Measurements from ENCODE around the gene TM4SF1.

Gene TM4SF1

GRCh38 chr3:149375501-149376196, 1.8 kb downstream of the TM4SF1 start:
- DNase-seq (ENCODE audit: low spot score) = no peak

GRCh38 chr3:149374793-149375500, 2.5 kb downstream of the TM4SF1 start:
- DNase-seq (ENCODE audit: low spot score) = no peak

- DNase-seq (ENCODE audit: low spot score) = no peak
Observed at GRCh38 chr3:149374391-149374790, 3.1 kb downstream of the TM4SF1 start.

- DNase-seq (ENCODE audit: low spot score) = no peak
Observed at GRCh38 chr3:149373235-149374125, 4.0 kb downstream of the TM4SF1 start.

GRCh38 chr3:149371723-149372114, 5.7 kb downstream of the TM4SF1 start:
- no peak for DNase-seq (ENCODE audit: low spot score)

GRCh38 chr3:149371001-149371722, 6.3 kb downstream of the TM4SF1 start:
- DNase-seq (ENCODE audit: low spot score) = no peak

GRCh38 chr3:149369991-149370866, 7.2 kb downstream of the TM4SF1 start:
- no peak for DNase-seq (ENCODE audit: low spot score)

- DNase-seq (ENCODE audit: low spot score) = no peak
Observed at GRCh38 chr3:149368674-149369497, 8.6 kb downstream of the TM4SF1 start.

GRCh38 chr3:149368201-149368673, 9.2 kb downstream of the TM4SF1 start:
- no peak for DNase-seq (ENCODE audit: low spot score)

GRCh38 chr3:149366941-149367840, 10.3 kb downstream of the TM4SF1 start:
- no peak for DNase-seq (ENCODE audit: low spot score)

- no peak for DNase-seq (ENCODE audit: low spot score)
Observed at GRCh38 chr3:149366031-149366430, 11.4 kb downstream of the TM4SF1 start.

- no peak for DNase-seq (ENCODE audit: low spot score)
Observed at GRCh38 chr3:149364624-149365023, 12.8 kb downstream of the TM4SF1 start.

- DNase-seq (ENCODE audit: low spot score) = no peak
Observed at GRCh38 chr3:149363053-149363452, 14.4 kb downstream of the TM4SF1 start.

GRCh38 chr3:149362366-149362765, 15.1 kb downstream of the TM4SF1 start:
- no peak for DNase-seq (ENCODE audit: low spot score)

- DNase-seq (ENCODE audit: low spot score) = no peak
Observed at GRCh38 chr3:149356630-149357029, 20.8 kb downstream of the TM4SF1 start.

GRCh38 chr3:149356044-149356592, 21.3 kb downstream of the TM4SF1 start:
- no peak for DNase-seq (ENCODE audit: low spot score)

- no peak for DNase-seq (ENCODE audit: low spot score)
Observed at GRCh38 chr3:149353581-149354184, 23.8 kb downstream of the TM4SF1 start.

GRCh38 chr3:149352556-149352955, 24.9 kb downstream of the TM4SF1 start:
- DNase-seq (ENCODE audit: low spot score) = no peak
